ENCODE data around the gene OVCA2.

The OVCA2 gene

GRCh38 chr17:1999557-2000251 is 42.1 kb upstream of the OVCA2 start:
- Histone ChIP-seq H3K27ac (no peak overlapping the region), H3K4me3 (IDR thresholded peaks at IDR 0.05; ENCODE audit: insufficient read depth, low read depth, low read length) (no peak overlapping the region), H3K4me2 (peak overlapping the region; percentile 34; the same call in 1 of the 2 replicates), H3K36me3 (ENCODE audit: insufficient read depth) (no peaks in the 10 kb centered on the region), H3K9ac (no peak overlapping the region), H2AFZ (ENCODE audit: low read depth) (peak overlapping the region; percentile 44), H3K4me1 (ENCODE audit: low read depth, poor library complexity, severe bottlenecking) (peaks cover 11% of the 10 kb centered on the region), H4K20me1 (ENCODE audit: insufficient read depth) (no peaks in the 10 kb centered on the region), H3K27me3 (ENCODE audit: insufficient read depth, low read depth) (no peaks in the 10 kb centered on the region), H3K79me2 (ENCODE audit: insufficient read depth, low read depth) (no peaks in the 10 kb centered on the region)
- TF ChIP-seq CTCF (conservative IDR thresholded peaks at IDR 0.05; ENCODE audit: low read depth, low read length) = no peak

GRCh38 chr17:2002767-2003329 is 39.0 kb upstream of the OVCA2 start:
- no peak for TF ChIP-seq CTCF (conservative IDR thresholded peaks at IDR 0.05; ENCODE audit: low read depth, low read length)
- Histone ChIP-seq H3K79me2 (ENCODE audit: insufficient read depth, low read depth) (no peaks in the 10 kb centered on the region), H2AFZ (ENCODE audit: low read depth) (no peak overlapping the region), H4K20me1 (ENCODE audit: insufficient read depth) (no peaks in the 10 kb centered on the region), H3K9ac (no peak overlapping the region), H3K4me3 (IDR thresholded peaks at IDR 0.05; ENCODE audit: insufficient read depth, low read depth, low read length) (no peak overlapping the region), H3K4me2 (no peak overlapping the region), H3K36me3 (ENCODE audit: insufficient read depth) (no peaks in the 10 kb centered on the region), H3K27me3 (ENCODE audit: insufficient read depth, low read depth) (no peaks in the 10 kb centered on the region), H3K27ac (no peak overlapping the region), H3K4me1 (ENCODE audit: low read depth, poor library complexity, severe bottlenecking) (peaks cover 11% of the 10 kb centered on the region)

GRCh38 chr17:2003525-2003924 is 38.3 kb upstream of the OVCA2 start:
- TF ChIP-seq CTCF (conservative IDR thresholded peaks at IDR 0.05; ENCODE audit: low read depth, low read length) = no peak

GRCh38 chr17:2004435-2004952 is 37.3 kb upstream of the OVCA2 start:
- Histone ChIP-seq H3K4me3 (IDR thresholded peaks at IDR 0.05; ENCODE audit: insufficient read depth, low read depth, low read length) (no peak overlapping the region), H3K9ac (no peak overlapping the region)

More at GRCh38 chr17:2003525-2003924, 38.3 kb upstream of the OVCA2 start:
- no peaks in the 10 kb centered on the region for H3K36me3 ChIP-seq (ENCODE audit: insufficient read depth)
- no peaks in the 10 kb centered on the region for H3K79me2 ChIP-seq (ENCODE audit: insufficient read depth, low read depth)
- no peak overlapping the region for H3K27ac ChIP-seq
- peaks cover 11% of the 10 kb centered on the region for H3K4me1 ChIP-seq (ENCODE audit: low read depth, poor library complexity, severe bottlenecking)
- H3K9ac ChIP-seq = no peak overlapping the region
- H3K4me2 ChIP-seq = no peak overlapping the region
- H3K4me3 ChIP-seq (IDR thresholded peaks at IDR 0.05; ENCODE audit: insufficient read depth, low read depth, low read length) = no peak overlapping the region
- no peaks in the 10 kb centered on the region for H4K20me1 ChIP-seq (ENCODE audit: insufficient read depth)
- H3K27me3 ChIP-seq (ENCODE audit: insufficient read depth, low read depth) = no peaks in the 10 kb centered on the region
- no peak overlapping the region for H2AFZ ChIP-seq (ENCODE audit: low read depth)

More at GRCh38 chr17:2004435-2004952, 37.3 kb upstream of the OVCA2 start:
- Histone ChIP-seq H3K27me3 (ENCODE audit: insufficient read depth, low read depth) (no peaks in the 10 kb centered on the region), H3K4me2 (no peak overlapping the region), H3K36me3 (ENCODE audit: insufficient read depth) (no peaks in the 10 kb centered on the region), H3K4me1 (ENCODE audit: low read depth, poor library complexity, severe bottlenecking) (peaks cover 9% of the 10 kb centered on the region), H3K79me2 (ENCODE audit: insufficient read depth, low read depth) (no peaks in the 10 kb centered on the region), H3K27ac (no peak overlapping the region), H2AFZ (ENCODE audit: low read depth) (no peak overlapping the region), H4K20me1 (ENCODE audit: insufficient read depth) (no peaks in the 10 kb centered on the region)
- TF ChIP-seq CTCF (conservative IDR thresholded peaks at IDR 0.05; ENCODE audit: low read depth, low read length) = no peak

All from KMS-11 (cell line).